ENCODE data around the gene TICRR. TPM values are rescaled to one million over a fixed set of nuclear protein-coding genes. Genes with fewer than 3 reads are reported as not detected.

TICRR gene
- total and polyA plus RNA-seq, 2 of the 4 experiments (the other 2 are of a cell fraction): 3.0 to 4.2 TPM

DNA sequence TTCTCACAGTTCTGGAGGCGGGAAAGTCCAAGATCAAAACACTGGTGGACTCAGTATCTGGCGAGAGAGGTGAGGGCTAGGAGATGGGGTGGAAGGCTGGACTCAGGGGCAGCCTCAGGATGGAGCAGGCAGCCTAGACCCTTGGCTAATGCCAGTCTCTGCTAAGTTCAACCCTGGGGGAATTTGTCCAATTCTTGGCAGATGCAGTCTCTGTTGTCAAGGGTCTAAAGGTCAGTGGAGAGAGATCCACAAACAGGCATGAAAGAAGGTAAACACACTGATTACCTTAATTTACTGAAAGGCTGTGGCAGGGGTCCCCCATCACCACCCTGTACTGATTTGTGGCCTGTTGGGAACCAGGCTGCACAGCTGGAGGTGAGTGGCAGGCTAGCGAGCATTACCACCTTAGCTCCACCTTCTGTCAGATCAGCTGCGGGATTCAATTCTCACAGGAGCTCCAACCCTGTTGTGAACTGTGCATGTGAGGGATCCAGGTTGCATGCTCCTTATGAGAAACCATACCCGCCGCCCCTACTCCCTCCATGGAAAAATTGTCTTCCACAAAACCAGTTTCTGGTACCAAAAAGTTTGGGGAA lies 46.4 kb upstream of the TICRR start:
- no peak overlapping the region for H2AK9ac ChIP-seq (replicated peaks; ENCODE audit: low read depth, low read length, poor library complexity)
- no peaks in the 10 kb centered on the region for H3K9me3 ChIP-seq (ENCODE audit: control insufficient read depth, insufficient read depth, low read length)
- TF ChIP-seq FOS (IDR thresholded peaks at IDR 0.05; ENCODE audit: low read depth, low read length) (no peak), MAFK (IDR thresholded peaks at IDR 0.05; ENCODE audit: low read depth, low read length) (no peak), MXI1 (IDR thresholded peaks at IDR 0.05; ENCODE audit: borderline replicate concordance, low read depth, low read length) (no peak), RCOR1 (IDR thresholded peaks at IDR 0.05; ENCODE audit: insufficient replicate concordance, low read length) (no peak), RAD21 (IDR thresholded peaks at IDR 0.05; ENCODE audit: low read length) (no peak), NFE2L2 (IDR thresholded peaks at IDR 0.05; ENCODE audit: low read depth, low read length) (no peak), CHD1 (IDR thresholded peaks at IDR 0.05; ENCODE audit: low read depth, low read length) (no peak), BHLHE40 (IDR thresholded peaks at IDR 0.05; ENCODE audit: low read depth, low read length) (no peak), RFX5 (IDR thresholded peaks at IDR 0.05; ENCODE audit: low read depth, low read length) (no peak), SMC3 (IDR thresholded peaks at IDR 0.05; ENCODE audit: low read depth, low read length) (no peak), MAZ (IDR thresholded peaks at IDR 0.05; ENCODE audit: borderline replicate concordance, low read depth, low read length) (no peak), CEBPB (IDR thresholded peaks at IDR 0.05; ENCODE audit: low read depth, low read length) (no peak), POLR2A (IDR thresholded peaks at IDR 0.05; ENCODE audit: low read depth, low read length) (no peak)
- TF ChIP-seq, protein P1, sequence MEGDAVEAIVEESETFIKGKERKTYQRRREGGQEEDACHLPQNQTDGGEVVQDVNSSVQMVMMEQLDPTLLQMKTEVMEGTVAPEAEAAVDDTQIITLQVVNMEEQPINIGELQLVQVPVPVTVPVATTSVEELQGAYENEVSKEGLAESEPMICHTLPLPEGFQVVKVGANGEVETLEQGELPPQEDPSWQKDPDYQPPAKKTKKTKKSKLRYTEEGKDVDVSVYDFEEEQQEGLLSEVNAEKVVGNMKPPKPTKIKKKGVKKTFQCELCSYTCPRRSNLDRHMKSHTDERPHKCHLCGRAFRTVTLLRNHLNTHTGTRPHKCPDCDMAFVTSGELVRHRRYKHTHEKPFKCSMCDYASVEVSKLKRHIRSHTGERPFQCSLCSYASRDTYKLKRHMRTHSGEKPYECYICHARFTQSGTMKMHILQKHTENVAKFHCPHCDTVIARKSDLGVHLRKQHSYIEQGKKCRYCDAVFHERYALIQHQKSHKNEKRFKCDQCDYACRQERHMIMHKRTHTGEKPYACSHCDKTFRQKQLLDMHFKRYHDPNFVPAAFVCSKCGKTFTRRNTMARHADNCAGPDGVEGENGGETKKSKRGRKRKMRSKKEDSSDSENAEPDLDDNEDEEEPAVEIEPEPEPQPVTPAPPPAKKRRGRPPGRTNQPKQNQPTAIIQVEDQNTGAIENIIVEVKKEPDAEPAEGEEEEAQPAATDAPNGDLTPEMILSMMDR (conservative IDR thresholded peaks at IDR 0.05; ENCODE audit: low read depth, low read length): no peak
- TF ChIP-seq, protein P2, sequence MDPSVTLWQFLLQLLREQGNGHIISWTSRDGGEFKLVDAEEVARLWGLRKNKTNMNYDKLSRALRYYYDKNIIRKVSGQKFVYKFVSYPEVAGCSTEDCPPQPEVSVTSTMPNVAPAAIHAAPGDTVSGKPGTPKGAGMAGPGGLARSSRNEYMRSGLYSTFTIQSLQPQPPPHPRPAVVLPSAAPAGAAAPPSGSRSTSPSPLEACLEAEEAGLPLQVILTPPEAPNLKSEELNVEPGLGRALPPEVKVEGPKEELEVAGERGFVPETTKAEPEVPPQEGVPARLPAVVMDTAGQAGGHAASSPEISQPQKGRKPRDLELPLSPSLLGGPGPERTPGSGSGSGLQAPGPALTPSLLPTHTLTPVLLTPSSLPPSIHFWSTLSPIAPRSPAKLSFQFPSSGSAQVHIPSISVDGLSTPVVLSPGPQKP (IDR thresholded peaks at IDR 0.05; ENCODE audit: borderline replicate concordance, low read depth, low read length): no peak
- TF ChIP-seq, protein P3, sequence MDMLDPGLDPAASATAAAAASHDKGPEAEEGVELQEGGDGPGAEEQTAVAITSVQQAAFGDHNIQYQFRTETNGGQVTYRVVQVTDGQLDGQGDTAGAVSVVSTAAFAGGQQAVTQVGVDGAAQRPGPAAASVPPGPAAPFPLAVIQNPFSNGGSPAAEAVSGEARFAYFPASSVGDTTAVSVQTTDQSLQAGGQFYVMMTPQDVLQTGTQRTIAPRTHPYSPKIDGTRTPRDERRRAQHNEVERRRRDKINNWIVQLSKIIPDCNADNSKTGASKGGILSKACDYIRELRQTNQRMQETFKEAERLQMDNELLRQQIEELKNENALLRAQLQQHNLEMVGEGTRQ (IDR thresholded peaks at IDR 0.05; ENCODE audit: low read depth, low read length): no peak
- H4K20me1 ChIP-seq (ENCODE audit: insufficient read depth, low read length): no peaks in the 10 kb centered on the region
- no peak overlapping the region for H2AFZ ChIP-seq (replicated peaks; ENCODE audit: low read length, poor library complexity)
- ChIA-PET POLR2A (ENCODE audit: unreplicated experiment) (no interaction called here), CTCF (no interaction called here)
- H3K27ac ChIP-seq (ENCODE audit: insufficient read depth, low read length): no peak overlapping the region
- BruUV-seq (replicated peaks): no TSS peak
- H3K56ac ChIP-seq (ENCODE audit: extremely low read depth, insufficient read depth, low read length): no peak overlapping the region
- no peak overlapping the region for H3K23ac ChIP-seq (ENCODE audit: low read depth, low read length)
- H2BK120ac ChIP-seq (ENCODE audit: low read depth, low read length): no peak overlapping the region
- no peak overlapping the region for H2BK15ac ChIP-seq (ENCODE audit: low read depth, low read length)
- no peak overlapping the region for H3K4me3 ChIP-seq (ENCODE audit: insufficient read depth, low read depth, low read length)
- DNase-seq (no peak), ATAC-seq (ENCODE audit: low read depth) (no peak)
- H2BK5ac ChIP-seq (ENCODE audit: low read depth, low read length, poor library complexity, severe bottlenecking): no peak overlapping the region
- in situ Hi-C loops (cut with MboI; ENCODE audit: low sequenced_read_pairs): no loop called here
- no peak overlapping the region for H4K91ac ChIP-seq (ENCODE audit: insufficient read depth, low read depth, low read length)
- H3K14ac ChIP-seq (replicated peaks; ENCODE audit: low read depth, low read length): no peak overlapping the region
- dilution Hi-C loops (cut with HindIII; ENCODE audit: low sequenced_read_pairs, unreplicated experiment): no loop called here
- peaks cover 18% of the 10 kb centered on the region for H3K27me3 ChIP-seq (ENCODE audit: control insufficient read depth, insufficient read depth, low read length)
- H3K18ac ChIP-seq (ENCODE audit: low read depth, low read length): no peak overlapping the region
- no peak overlapping the region for H3K4me2 ChIP-seq (ENCODE audit: low read depth, low read length)
- no peaks in the 10 kb centered on the region for H3K9me1 ChIP-seq (ENCODE audit: insufficient read depth, low read length)
- no peak overlapping the region for H2AK5ac ChIP-seq (ENCODE audit: low read depth, low read length)
- H3K9ac ChIP-seq (ENCODE audit: low read depth, low read length): no peak overlapping the region
- H3K4me1 ChIP-seq (ENCODE audit: control insufficient read depth, insufficient read depth, low read length): no peaks in the 10 kb centered on the region
- H3K36me3 ChIP-seq (ENCODE audit: control insufficient read depth, insufficient read depth, low read length): no peaks in the 10 kb centered on the region
- H4K5ac ChIP-seq (ENCODE audit: low read depth, low read length): no peak overlapping the region
- no peak overlapping the region for H2BK20ac ChIP-seq (ENCODE audit: low read depth, low read length)
- 50% methylated on average over 2 of the region's 6 CpGs; no CpG with 5 or more reads in 1 of the 2 experiments for WGBS, 2 experiments (ENCODE audit: extremely low coverage in 2 of 2, insufficient read length in 1 of 2)
- intact Hi-C loops (cut with micrococcal nuclease): no loop called here
- no peak overlapping the region for H4K8ac ChIP-seq (ENCODE audit: low read depth in 2 of 2, low read length in 2 of 2)
- no peak overlapping the region for H3K4ac ChIP-seq (ENCODE audit: low read depth, low read length)
- no peaks in the 10 kb centered on the region for H3K79me1 ChIP-seq (ENCODE audit: low read depth in 1 of 2, low read length in 2 of 2)
